Measurements from ENCODE around the gene TSPAN13. TPM values are rescaled to one million over a fixed set of nuclear protein-coding genes. Genes with fewer than 3 reads are reported as not detected.

TSPAN13 gene
- total and polyA plus RNA-seq, 2 of the 4 experiments (the other 2 are of a cell fraction) = 3.0 to 5.0 TPM

GRCh38 chr7:16803881-16804673 lies 50.5 kb downstream of the TSPAN13 start:
- Histone ChIP-seq H2BK120ac (ENCODE audit: low read depth, low read length) (no peak overlapping the region), H2BK15ac (ENCODE audit: low read depth, low read length) (no peak overlapping the region), H3K79me1 (ENCODE audit: low read depth in 1 of 2, low read length in 2 of 2) (no peaks in the 10 kb centered on the region), H4K20me1 (ENCODE audit: insufficient read depth, low read length) (no peaks in the 10 kb centered on the region), H2BK20ac (ENCODE audit: low read depth, low read length) (no peak overlapping the region), H3K4me3 (ENCODE audit: insufficient read depth, low read depth, low read length) (no peak overlapping the region), H3K9me3 (ENCODE audit: control insufficient read depth, insufficient read depth, low read length) (no peaks in the 10 kb centered on the region), H3K14ac (replicated peaks; ENCODE audit: low read depth, low read length) (no peak overlapping the region), H3K9ac (ENCODE audit: low read depth, low read length) (no peak overlapping the region), H2AFZ (replicated peaks; ENCODE audit: low read length, poor library complexity) (no peak overlapping the region), H4K5ac (ENCODE audit: low read depth, low read length) (no peak overlapping the region), H3K4me2 (ENCODE audit: low read depth, low read length) (no peak overlapping the region), H3K23ac (ENCODE audit: low read depth, low read length) (no peak overlapping the region), H3K4ac (ENCODE audit: low read depth, low read length) (no peak overlapping the region), H3K18ac (ENCODE audit: low read depth, low read length) (no peak overlapping the region), H3K27ac (ENCODE audit: insufficient read depth, low read length) (no peak overlapping the region), H3K56ac (ENCODE audit: extremely low read depth, insufficient read depth, low read length) (no peak overlapping the region), H2AK9ac (replicated peaks; ENCODE audit: low read depth, low read length, poor library complexity) (no peak overlapping the region), H4K8ac (ENCODE audit: low read depth in 2 of 2, low read length in 2 of 2) (no peak overlapping the region), H3K9me1 (ENCODE audit: insufficient read depth, low read length) (0 out of 2 replicates have a peak, but pooled peaks cover 2% of the 10 kb centered on the region), H3K27me3 (ENCODE audit: control insufficient read depth, insufficient read depth, low read length) (no peaks in the 10 kb centered on the region), H4K91ac (ENCODE audit: insufficient read depth, low read depth, low read length) (no peak overlapping the region), H2BK5ac (ENCODE audit: low read depth, low read length, poor library complexity, severe bottlenecking) (no peak overlapping the region), H3K4me1 (ENCODE audit: control insufficient read depth, insufficient read depth, low read length) (no peaks in the 10 kb centered on the region; the same call in 1 of the 2 replicates), H3K36me3 (ENCODE audit: control insufficient read depth, insufficient read depth, low read length) (no peaks in the 10 kb centered on the region), H2AK5ac (ENCODE audit: low read depth, low read length) (no peak overlapping the region)
- WGBS, 2 experiments (ENCODE audit: extremely low coverage in 2 of 2, insufficient read length in 1 of 2) = 83% methylated on average over 1 of the region's 7 CpGs; no CpG with 5 or more reads in 1 of the 2 experiments
- dilution Hi-C loops (cut with HindIII; ENCODE audit: low sequenced_read_pairs, unreplicated experiment) = no loop called here
- ATAC-seq (ENCODE audit: low read depth) (no peak), DNase-seq (peak; percentile 19)
- BruUV-seq (replicated peaks) = no TSS peak
- CTCF ChIA-PET = no interaction called here
- intact Hi-C loops (cut with micrococcal nuclease) = loop anchor here (5.0 kb wide), 1 partner anchor 157 kb away; the partner anchor contains the start of genes ANKMY2 and BZW2
- in situ Hi-C loops (cut with MboI; ENCODE audit: low sequenced_read_pairs) = no loop called here
- TF ChIP-seq ELK1 (IDR thresholded peaks at IDR 0.05; ENCODE audit: borderline replicate concordance, low read depth, low read length) (no peak), FOS (IDR thresholded peaks at IDR 0.05; ENCODE audit: low read depth, low read length) (no peak), SMC3 (IDR thresholded peaks at IDR 0.05; ENCODE audit: low read depth, low read length) (no peak), NFE2L2 (IDR thresholded peaks at IDR 0.05; ENCODE audit: low read depth, low read length) (no peak), USF2 (IDR thresholded peaks at IDR 0.05; ENCODE audit: low read depth, low read length) (no peak), MAFK (IDR thresholded peaks at IDR 0.05; ENCODE audit: low read depth, low read length) (no peak), BHLHE40 (IDR thresholded peaks at IDR 0.05; ENCODE audit: low read depth, low read length) (no peak), CHD1 (IDR thresholded peaks at IDR 0.05; ENCODE audit: low read depth, low read length) (no peak), POLR2A (IDR thresholded peaks at IDR 0.05; ENCODE audit: low read depth, low read length) (no peak), RCOR1 (IDR thresholded peaks at IDR 0.05; ENCODE audit: insufficient replicate concordance, low read length) (no peak), MAZ (IDR thresholded peaks at IDR 0.05; ENCODE audit: borderline replicate concordance, low read depth, low read length) (no peak), RFX5 (IDR thresholded peaks at IDR 0.05; ENCODE audit: low read depth, low read length) (no peak), CTCF (conservative IDR thresholded peaks at IDR 0.05; ENCODE audit: low read depth, low read length) (no peak), MXI1 (IDR thresholded peaks at IDR 0.05; ENCODE audit: borderline replicate concordance, low read depth, low read length) (no peak)
- POLR2A ChIA-PET (ENCODE audit: unreplicated experiment) = no interaction called here
